Embryonic facial prominence (tissue), 1 donor: ENCODE measurements around the gene SOBP.
"Not testable (repeated sequence)": the region's sequence is repeated elsewhere in the genome, so short reads cannot be mapped to it uniquely, and the experiment has no call there.

Experiments
- DNase-seq: peaks from one replicate; pipeline ENCODE4 v3.0.0-alpha.2; 2016; ENCODE audit errors: extremely low spot score

Gene SOBP

DNA sequence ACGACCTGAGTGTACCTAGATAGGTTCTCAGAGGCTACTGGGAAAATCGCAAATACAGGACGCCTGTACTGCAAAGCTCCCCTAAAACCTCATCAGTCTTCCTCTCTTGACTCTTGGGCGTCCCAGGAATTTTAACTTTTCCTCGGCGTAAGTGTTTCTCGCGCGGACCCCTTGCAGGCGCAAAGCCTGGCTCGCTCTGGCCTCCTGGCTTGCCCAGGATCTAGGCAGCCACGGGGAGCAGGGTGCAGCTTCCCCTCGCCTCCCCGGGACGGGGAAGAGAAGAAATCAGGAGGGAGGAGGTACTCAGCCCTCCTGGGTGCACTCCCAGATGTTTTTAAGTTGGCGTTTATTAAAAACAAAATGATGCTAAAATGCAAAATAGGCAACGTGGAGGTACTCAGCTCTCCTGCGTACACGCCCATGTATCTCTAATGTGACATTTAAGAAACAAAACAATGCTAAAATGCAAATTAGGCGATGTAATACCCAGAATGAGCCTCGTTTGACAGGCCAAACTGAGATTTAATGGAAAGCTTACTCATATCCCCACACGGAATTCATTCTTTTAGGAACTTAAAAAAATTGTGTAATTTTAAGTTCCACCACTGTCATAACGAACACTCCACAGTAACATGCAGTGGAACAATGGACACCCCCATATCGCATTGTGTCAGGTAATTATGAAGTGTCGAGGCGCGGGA lies 1.6 kb upstream of the SOBP start:
- DNase-seq, result no peak

DNA sequence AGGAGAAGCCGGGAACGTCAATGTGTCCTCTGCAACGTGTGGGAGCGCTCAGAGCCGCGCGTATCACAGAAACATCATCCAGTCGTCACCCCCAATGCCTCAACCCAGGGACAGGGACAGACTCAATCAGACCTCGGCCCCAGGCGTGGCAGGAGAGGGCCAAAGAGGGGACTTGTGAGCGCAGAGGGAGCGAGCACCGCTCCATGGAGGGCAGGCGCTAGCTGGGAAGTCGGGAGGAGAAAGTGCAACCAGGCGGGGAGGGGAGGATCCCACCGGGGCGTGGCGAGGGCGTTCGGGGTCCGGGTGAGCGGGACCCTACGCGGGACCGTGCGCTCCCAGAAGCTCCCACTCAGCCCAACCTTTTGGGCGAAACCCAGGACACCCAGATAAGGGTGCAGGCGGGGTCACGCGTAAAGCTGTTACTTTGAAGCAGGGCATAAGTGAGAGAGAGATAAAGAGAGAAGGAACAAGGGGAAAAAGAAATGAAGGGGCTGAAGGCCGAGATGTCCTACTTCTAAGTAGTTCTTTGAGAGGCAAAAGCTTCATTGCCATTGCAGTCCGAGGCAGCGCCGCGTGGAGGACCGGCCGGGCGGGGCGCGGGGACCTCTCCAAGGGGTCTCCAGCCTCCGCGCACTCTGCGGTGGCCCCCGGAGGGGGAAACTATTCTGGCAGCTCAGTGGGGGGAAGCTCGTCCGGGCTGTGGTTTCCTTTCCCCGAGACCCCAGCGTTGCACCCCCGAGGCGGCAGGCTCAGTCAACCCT lies 862 bp upstream of the SOBP start:
- DNase-seq, result no peak

DNA sequence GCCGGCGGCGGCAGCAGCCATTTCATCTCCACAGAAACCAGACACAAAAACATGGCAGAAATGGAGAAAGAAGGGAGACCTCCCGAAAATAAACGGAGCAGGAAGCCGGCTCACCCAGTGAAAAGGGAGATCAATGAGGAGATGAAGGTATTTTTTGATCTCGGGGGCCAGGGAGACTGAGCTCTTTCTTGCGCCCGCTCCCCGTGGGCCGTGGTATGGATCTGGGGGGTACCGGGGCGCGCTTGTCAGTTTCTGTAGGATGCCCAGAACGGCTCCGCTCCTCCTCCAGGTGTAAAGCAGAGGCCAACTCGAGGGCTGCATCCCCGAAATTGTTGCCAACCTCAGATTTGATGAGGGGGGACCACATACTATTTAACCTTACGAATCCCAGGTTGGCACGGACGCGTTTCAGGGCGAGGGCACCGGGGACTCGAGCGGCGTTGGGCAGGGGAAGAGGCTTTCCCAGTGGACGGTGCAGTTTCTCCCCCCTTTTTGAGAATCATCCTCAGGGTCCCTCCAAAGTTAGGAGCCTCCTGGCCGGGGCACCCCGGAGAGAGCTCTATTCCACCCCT lies 735 bp downstream of the SOBP start:
- DNase-seq, result no peak

DNA sequence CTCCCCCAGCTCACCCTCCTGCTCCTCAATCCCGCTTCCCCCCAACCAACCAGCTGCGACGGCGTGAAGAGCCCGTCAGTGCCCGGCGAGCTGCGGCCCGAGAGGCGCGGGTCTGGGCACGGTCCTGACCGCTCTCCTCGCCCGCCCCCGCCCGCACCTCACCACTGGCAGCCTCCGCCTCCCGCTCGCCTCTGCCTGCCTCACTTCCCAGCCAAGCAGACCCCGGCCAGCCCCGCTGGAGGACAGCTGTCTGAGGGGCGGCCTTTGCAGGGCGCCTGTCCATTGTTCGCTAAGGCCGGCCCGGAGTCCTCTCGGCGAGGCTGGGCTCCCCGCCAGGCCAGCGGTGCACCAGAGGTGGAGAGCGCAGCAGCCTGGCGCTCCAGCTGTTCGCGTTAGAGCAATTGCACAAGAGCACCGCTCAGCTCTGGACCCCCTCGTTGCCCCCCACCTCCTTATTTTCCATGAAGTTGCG lies 1.3 kb downstream of the SOBP start:
- DNase-seq, result no peak

DNA sequence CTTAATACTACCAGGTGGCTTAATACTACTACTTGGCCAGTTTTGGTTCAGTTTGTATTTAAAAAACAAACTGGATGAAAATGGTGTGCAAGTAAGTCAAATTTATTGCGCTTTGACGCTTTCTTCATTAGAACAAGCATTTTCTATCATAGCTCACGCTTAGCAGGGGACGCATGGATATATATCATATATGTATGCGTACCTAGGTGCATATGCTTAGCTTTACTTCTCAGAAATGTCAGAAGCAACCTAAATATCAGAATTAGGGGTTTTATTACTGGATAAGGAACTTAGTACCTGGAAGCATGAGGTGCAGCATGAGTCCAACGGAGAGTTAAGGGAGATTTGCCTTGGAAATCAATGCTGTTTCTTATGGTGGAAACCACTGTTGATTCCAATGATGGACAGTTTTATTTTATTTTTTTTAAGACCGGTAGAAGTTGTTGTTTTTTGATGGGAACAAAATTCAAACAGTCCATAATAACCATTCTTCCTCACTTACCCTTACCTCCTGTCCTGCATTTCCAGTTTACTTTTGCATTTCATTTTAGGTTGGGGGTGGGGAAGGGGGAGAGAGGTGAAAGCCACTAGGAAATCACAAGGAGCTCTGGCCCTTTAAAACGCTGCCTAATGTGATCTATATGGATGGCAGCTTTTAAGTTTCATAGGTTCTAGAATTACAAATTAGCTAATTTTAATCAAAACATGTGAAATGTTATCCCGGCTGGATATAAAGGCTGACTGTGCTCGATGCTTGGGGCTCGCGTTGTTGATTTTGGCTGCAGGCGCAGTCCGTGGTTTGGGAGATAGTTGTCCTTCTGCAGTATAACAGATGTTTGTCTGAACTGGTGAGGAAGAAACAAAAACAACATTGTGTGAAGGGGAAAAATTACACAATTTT lies 2.1 kb downstream of the SOBP start:
- no peak for DNase-seq

DNA sequence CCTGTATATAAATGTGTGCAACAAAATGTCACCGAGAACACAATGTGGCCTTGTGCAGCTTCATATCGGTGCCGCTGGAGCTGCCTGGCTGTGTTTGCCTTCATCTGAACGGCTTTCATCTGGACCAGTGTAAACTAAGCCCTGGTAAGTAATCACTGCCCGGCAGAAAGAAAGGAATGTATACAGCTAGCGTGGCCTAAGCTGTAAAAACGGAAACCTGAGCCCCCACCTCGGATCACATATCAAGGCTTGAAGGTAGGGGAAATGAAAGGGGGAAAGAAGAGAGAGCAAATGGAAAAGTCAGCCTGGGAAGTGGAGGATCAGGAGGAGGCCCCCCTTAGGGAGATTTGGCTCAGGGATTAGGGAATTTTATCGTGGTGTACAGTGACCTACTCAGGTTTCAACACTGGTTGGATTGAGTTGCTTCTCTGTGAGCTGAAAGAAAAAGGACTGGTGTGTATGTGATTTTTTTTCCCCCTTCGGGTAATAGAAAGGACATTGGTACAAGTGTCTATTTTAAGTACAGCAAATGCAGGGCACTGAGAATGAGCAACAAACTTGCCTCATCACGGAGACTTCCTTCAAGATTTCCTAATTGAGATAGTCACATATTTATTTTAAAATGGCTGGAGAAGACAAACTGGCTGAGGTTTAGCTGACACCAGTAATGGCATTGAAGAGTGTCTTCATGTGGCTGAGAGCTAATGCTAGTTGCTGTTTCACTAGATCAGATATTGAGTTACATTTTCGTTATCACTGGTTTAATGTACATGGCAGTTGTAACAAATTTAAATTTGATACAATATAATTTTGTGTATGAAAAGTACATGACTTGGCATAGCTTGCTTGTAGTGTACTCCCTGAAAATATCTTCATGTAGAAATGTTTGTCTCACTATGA lies 3.5 kb downstream of the SOBP start:
- DNase-seq, result no peak

DNA sequence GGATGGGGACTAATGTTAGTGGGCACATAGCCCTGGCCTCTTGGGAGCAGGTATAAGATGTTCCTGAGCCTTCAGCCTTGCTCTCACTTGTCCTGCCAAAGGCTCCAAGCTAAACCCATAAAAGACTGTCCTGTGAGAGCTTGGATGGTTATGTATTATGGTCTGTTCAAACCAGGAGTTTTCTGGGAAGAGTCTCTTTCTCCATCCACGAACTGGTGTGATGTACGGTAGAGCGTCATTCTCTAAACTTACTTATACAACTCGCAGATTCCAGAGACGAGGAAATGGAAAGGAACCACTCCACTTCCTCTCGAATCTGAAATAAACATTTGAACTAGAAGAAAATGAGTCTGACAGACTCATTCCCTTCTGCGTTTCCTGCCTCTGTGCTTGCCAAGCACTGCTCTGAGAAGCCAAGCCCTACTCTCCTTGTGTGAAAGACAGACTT lies 5.3 kb downstream of the SOBP start:
- DNase-seq, result no peak

DNA sequence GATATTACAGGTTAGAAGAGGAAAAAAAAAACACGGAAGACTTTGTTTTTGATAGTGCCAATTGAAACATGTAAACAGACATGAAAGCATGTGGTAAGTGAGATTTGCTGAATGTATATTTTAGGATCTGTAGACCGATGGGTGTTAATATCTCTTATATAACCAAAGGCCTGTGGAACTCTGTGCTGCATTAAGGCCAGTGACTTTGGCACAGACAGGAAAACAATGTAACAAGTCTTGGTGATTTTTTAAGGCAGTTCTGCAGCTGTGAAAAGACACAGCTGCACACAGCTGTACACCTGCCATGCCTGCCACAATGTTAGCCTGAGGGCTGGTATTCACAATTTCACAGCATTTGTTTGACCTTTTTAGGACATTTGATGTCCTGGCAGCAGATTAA lies 6.1 kb downstream of the SOBP start:
- DNase-seq, result no peak

DNA sequence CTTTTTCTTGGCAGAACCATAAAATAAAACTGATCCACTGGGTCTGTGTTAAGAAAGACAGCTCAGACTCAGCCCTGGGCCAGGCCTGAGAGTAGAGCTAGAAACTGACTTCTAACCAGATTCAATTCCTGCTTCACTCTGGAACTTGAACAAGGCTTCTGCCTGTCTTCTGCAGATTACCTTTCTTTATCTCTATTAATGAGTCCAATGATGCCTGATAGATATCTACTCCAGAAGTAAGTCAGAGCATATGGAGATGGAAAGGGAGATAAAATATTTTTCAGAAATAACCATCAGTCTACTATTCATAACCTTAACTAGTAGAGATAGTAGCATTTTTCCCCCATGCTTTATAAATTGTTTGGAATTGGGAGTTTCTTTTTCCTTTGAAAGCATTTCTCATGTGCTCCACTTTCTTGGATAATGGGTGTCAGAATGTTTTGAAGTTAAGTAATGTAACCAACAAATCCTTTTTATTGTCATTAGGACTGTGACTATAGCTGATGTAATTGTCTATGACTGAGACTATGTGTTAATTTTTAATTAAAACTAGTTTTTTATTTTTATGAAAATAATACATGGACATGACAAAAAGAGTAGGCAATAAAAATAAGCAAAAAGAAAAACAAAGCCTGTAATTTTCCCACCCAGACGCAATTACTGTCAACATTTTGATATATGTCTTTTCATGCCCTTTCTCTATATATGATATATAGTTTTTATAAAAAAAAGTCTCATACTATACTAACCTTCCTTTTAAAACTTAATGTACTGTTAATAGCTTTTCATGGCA lies 7.2 kb downstream of the SOBP start:
- DNase-seq, result no peak

DNA sequence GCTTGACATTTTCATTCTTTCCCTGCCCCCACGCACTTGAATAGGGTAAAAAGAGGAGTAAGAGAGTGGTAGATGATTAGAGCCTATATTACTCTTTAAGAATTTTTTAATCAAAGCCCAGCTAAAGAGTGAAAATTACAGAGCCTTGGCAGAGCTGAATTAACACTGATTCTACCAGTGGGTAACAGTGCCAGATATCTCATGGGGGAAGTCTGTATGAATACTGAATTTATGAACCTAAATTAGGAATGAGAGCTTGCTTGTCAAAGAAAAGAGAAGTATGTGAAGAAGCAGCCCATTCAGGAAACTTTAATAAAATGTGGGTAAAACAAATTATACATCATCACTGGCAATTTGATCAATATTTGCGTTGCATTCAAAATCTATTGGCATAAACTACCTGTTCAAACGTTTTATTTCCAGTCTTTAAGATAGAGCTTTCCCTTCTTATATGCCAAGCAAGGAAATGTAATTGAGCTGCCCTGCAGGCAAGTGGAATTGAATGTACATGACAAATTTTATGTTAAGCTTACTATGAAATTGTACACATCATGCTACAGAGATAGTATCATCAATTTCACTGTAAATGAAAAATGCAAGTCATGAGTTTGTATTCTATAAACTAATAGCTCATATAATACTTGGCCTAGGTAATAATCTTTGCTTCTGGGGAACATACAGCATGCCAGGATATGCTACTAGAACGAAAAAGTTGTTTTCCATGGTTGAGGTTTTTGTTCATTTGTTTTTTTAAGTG lies 14.5 kb downstream of the SOBP start:
- DNase-seq, result no peak

DNA sequence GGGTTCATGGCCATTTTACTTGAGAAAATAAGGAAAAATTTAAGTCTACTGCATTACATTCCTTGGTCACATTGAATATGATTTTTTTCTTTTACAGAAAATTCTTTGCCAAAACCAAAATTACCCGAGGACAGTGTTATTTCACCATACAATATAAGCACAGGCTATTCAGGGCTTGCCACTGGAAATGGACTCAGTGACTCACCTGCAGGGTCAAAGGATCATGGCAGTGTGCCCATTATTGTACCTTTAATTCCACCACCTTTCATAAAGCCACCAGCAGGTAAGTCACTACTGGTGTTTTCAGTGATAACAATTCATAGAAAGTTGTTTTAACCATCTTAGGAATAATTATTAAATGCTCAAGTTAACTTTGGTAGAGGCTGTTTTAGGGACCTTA lies 16.2 kb downstream of the SOBP start:
- no peak for DNase-seq

DNA sequence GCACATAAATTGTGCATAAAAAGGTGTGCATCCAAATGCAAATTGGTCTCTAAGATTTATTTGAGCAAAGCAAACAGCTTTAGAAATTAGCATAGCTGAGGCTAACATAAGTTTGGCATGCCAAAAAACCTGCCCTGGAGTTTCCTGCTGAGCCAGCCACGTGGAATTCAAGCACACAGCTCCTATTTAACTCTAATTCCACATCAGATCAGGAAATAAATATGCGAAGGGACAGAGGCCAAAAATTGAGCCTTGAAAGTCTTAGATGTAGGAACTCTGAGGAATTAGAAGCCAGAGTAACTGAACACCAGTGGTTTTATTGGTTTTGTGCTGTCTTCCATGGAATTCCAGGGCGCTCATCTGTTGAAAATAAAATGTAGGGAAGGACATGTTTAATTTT lies 19.6 kb downstream of the SOBP start:
- DNase-seq, result no peak

DNA sequence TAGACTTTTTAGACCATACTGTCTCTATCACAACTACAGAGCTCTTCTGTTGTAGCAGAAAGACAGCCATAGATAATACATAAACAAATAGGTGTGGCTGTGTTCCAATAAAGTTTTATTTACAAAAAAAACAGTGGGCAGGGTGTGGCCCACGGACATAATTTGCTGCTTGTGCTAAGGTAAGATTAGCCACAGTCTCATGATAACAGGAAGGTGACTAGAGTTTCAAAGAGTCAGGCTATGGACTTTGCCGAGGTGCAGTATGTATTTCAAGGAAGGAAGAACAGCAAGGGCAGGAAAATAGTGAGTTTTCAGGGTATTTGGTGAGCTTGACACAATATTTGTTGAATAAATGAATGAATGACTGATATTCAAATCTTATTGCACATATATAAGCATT lies 20.2 kb downstream of the SOBP start:
- no peak for DNase-seq

DNA sequence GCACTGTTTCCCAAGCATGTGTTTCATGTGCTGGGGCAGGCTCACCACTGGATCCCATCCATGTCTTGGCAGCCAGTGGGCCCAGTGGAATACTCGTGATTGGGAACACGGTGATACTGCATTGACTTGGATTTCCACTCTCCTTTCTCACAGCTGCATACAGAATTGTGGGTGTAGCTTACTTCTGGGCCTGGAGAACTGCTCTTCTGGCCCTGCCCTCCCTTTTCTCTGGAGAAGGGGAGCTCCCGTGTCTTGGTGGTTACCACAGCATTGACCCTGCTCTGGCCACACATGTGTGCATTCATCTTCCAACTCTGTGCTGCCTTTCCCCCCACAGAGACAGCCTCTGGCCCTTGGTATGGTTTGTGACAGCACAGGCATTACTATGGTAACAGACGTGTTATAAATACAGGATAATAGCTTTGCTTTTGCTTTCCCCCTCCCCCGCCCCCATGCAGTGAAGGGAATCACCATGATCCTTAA lies 21.6 kb downstream of the SOBP start:
- no peak for DNase-seq

DNA sequence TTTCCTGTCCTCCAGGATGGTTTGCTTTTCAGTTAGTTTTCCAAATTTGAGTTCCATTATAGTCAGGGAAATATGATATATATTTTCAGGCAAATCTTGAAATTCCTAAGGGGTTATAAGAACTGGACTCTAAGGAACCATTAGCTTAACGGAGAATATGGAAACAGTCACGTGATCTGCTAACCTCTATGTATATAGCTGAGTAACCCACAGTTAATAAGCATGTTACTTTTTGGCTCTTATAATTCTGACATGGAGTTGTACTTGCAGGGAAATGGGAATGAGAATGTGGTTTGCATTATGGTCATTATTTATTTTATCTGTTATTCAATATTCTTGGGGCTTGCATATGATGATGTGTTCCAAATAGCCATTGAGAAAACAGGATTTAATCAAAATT lies 23.3 kb downstream of the SOBP start:
- DNase-seq, result no peak

DNA sequence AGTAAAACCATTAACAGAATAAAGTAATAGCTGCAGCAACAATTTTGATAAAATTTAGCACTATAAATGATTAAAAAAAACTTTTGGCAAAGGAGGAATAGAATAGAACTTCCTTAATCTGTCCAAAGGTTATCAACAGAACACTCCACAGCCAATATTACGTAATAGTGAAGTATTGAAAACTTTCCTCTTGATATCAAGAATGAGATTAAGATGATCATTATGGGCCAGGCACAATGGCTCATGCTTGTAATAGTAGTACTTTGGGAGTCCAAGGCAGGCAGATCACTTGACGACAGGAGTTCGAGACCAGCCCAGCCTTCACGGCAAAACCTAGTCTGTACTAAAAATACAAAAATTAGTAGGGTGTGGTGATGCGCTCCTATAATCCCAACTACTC lies 26.0 kb downstream of the SOBP start:
- DNase-seq, result no peak

DNA sequence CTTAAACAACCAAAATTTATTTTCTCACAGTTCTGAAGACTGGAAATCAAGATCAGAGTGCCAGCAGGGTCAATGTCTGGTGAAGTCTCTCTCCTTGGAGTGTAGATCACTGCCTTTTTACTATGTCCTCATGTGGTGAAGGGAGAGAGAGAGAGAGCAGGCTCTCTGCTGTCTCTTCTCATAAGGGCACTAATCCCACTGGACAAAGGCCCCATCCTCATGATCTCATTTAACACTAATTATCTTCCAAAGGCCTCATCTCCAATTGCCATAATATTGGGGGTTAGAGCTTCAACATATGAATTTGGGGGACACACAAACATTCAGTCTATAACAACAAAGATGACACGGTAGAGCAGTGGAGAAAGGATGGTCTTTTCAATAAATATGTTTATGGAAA lies 27.4 kb downstream of the SOBP start:
- DNase-seq, result no peak

DNA sequence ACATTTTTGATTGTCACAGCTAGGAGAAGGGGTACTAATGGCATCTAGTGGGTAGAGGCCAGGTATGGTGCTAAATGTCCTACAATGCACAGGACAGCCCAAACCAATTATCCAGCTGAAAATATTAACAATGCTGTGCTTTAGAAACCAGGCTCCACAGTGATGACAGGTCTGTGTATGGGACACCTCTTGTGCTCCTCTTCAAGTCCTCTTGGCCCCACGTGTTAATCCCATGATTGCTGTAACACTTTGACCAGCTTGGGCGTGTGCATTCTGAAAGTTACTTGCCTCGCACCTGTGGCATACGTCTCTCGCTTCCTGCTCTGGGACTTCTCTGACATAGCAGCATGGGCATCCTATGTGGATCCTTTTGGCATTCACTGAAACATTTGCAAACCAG lies 29.3 kb downstream of the SOBP start:
- not testable (repeated sequence) for DNase-seq

DNA sequence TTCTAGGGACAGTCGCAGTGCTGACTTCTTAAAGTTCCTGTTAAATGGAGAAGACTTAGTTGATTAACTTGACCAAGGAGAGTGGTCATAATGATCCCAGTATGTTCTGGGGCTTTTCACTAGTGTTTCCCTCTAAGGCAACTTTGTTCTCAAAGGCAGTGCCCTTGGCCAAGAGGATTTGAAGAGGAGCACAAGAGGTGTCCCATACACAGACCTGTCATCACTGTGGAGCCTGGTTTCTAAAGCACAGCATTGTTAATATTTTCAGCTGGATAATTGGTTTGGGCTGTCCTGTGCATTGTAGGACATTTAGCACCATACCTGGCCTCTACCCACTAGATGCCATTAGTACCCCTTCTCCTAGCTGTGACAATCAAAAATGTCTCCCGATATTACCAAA lies 30.8 kb downstream of the SOBP start:
- not testable (repeated sequence) for DNase-seq
